COLO829 (cell line): ENCODE data around the gene B3GNT5.
A peak's percentile ranks its signal among the peaks of the same experiment; 100 is the strongest.

Experiments
- DNase-seq: peaks from one replicate; pipeline ENCODE4 v3.0.0; 2012; ENCODE audit warnings: low spot score

B3GNT5 gene

DNA sequence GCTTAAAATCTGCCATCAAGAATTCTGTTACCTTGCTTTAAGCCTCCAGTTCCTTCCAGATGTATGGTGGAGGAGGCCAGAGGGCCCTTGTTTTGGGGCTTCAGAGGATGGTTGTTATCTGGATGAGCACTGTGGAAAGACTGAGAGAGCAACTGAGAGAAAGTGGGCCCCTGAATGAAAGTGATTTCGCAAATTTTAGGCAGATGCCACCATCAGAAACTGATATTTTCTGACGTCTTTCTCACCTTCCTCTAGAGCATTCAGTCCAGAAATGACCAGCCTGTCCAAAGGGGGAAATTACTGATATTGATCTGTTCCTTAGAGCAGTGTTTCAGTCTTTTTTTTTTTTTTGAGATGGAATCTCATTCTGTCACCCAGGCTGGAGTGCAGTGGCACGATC is 13.4 kb downstream of the B3GNT5 start:
- no peak for DNase-seq

DNA sequence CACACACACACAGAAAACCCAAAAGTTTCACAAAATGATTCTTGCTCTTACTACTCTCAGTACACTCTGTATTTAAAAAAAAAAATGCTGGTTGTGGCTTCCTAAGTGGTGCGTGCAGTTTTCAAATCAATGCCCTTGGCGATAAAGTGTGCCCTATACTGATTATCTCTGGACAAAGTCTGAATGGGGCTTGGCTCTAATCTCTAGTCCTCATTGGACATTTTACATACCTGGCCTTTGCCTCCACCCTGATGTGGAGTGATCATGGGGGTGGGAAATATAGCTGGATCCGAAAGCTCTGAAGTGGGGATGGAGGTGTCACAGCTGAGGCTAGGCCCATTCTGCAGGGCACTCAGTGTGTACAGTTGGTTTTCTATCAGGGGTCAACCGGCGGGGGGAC is 14.1 kb downstream of the B3GNT5 start:
- no peak for DNase-seq

GRCh38 chr3:183268366-183268765 is 15.3 kb downstream of the B3GNT5 start:
- no peak for DNase-seq

- DNase-seq = no peak
Observed at GRCh38 chr3:183269345-183269744, 16.3 kb downstream of the B3GNT5 start.

GRCh38 chr3:183270344-183270743 is 17.3 kb downstream of the B3GNT5 start:
- DNase-seq = no peak

DNA sequence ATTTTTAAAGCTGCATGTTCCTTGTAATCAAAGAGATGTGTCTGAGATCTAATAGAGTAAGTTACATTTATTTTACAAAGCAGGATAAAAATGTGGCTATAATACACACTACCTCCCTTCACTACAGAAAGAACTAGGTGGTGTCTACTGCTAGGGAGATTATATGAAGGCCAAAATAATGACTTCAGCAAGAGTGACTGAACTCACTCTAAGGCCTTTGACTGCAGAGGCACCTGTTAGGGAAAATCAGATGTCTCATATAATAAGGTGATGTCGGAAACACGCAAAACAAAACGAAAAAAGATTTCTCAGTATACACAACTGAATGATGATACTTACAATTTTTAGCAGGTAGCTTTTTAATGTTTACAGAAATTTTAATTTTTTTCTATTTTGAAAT is 19.1 kb downstream of the B3GNT5 start:
- DNase-seq = no peak

- DNase-seq = no peak
Observed at GRCh38 chr3:183272791-183273190, 19.7 kb downstream of the B3GNT5 start.

DNA sequence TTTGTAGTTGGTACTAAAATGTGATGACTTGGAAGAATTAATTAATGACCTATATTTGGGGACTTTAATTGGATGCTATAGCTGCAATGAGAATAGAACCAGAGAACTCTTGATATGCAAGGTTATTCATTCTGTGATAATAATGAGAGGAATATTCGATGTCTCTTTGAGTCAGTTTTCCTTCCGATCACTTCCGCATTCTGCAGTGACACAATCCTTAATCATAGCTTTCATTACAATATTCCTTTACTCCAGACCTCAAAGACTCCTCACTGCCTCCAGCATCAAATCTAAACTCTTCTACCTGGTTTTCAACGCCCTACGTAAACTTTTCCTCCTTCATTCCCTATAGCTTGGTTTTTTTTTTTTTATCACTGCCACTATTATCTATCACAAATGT is 21.6 kb downstream of the B3GNT5 start:
- DNase-seq = no peak

- no peak for DNase-seq
Observed at GRCh38 chr3:183275418-183275817, 22.4 kb downstream of the B3GNT5 start.

GRCh38 chr3:183275937-183276336 is 22.9 kb downstream of the B3GNT5 start:
- peak; percentile 63 for DNase-seq

GRCh38 chr3:183277260-183277659 is 24.2 kb downstream of the B3GNT5 start:
- DNase-seq = no peak

GRCh38 chr3:183278479-183279088 is 25.5 kb downstream of the B3GNT5 start:
- peak; percentile 30 for DNase-seq

DNA sequence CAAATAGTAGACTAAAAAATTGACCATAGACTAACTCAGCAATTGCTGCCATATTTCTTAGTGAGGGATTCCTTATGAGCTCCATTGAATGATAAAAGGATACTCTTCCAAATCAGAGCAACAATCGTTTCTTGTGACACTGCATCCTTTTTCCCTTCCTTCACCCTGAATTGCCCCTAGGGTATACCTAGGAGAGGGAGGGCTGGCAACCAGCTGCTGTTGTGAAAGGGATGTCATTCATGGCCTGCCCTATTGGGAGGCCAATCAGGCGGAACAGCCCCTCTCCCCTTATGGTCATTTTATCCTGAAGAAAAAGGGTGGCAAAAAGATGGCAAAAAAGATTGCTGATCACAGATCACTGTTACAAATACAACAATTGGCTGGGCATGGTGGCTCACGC is 26.3 kb downstream of the B3GNT5 start:
- peak; percentile 42 for DNase-seq

DNA sequence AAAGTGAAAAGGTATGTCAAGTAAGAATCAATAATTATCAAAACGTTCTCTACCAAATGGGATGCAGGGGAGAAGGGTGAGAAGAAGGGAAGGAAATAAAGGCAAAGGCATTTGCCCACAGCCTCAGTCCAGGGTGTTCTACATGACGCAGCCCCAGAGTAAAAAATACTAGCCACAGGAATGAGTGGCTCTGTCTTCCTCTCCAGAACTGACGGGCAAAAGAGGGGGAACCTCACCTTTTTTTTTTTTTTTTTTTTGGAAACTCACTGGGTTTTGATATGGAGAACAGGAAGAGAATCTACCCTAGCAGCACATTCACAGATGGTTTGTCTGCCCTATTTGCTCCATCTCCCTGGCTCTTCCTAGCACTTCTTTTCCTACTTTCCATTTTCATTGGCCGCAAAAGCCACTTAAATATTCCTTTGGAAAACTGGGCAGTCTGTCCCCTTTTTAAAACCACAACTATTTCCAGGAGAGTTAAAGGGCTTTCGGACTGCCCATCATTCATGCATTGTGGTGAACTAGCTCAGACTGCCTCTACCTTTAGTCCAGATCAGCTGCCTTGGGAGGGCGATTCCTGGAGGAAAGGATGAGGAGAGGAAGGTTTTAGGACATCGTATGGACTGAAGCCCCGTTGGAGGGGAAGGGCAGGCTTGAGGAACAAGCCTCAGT is 28.2 kb downstream of the B3GNT5 start:
- DNase-seq = no peak

DNA sequence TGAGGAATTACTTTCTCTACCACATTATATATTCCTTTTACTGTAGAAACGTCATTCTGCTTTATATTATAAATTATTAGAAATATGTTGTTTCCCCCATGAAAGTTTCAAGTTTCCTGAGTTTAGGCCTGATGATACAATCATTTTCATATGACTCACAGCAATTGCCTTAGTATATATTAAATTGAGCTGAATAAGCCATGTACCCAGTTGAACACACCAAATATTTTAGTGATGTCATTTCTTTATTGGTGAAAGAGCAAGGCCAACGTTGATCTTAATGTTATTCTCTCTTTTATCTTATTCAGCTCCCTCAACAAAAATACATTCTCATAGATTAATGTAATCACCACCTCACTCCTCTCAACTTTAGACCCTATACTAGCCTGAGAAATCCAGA is 30.8 kb downstream of the B3GNT5 start:
- no peak for DNase-seq

- no peak for DNase-seq
Observed at GRCh38 chr3:183284570-183284969, 31.5 kb downstream of the B3GNT5 start.

DNA sequence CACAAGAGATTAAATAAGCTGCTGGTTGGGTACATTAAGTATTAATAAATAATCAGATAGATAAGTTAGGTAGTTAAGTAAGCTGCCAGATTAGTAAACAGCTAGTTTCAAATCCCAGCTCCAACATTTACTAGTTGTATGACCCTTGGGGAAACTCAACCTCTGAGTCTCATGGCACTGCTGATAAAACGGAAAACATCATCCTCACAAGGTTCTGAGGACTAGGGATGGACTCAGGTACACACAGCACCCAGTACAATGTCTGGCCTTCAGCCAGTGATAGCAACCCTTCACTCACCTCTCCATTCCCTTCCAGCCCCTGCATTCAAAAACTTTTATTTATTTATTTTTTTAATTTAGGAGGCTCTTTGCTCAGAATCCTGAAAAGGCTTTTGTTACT is 32.3 kb downstream of the B3GNT5 start:
- no peak for DNase-seq

DNA sequence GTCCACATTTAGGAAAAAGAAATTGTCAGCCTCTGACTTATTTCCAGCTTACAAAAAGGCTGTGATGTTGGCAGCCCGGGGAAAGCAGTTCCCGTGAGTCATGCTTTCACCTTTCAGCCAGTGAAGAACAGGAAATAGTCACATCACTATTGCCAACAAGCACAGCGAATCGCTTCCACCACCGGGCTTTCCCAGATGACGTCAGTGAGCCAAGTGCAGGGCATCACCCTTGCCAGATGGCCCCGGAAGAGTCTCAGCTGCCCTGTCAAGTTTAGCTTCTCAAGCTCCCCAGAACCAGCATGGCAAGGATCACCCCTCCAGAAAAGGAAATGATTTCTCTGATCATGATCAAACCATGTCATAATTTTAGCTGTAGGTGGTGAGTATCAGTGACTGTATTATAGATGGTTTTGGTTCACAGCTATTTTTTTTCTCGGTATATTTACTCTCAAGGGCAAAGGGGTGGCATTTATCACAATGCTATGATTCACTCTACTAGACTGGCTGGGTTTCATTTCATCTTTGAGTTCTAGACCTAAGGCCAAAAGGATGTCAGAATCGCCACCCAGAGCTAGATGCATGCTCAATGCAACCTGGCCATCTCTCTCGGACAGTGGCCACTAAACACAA is 32.9 kb downstream of the B3GNT5 start:
- DNase-seq = peak; percentile 99

- no peak for DNase-seq
Observed at GRCh38 chr3:183287301-183287971, 34.4 kb downstream of the B3GNT5 start.

DNA sequence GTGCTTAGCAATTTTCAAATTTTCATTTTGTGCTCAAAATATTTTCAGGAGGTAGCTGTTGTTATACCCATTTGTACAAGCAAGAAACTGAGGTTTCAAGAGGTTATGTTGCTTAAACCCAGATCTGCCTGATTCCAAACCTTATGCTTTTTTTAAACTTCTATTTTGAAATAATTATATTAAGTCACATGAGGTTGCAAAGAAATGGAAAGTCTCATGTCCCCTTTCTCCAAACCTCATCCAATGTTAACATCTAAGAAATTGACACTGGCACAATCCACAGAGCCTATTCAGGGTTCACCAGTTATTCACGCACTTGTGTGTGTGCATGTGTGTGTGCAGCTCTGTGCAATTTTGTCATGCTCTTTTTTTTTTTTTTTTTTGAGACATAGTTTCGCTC is 35.1 kb downstream of the B3GNT5 start:
- DNase-seq = no peak

GRCh38 chr3:183290216-183290615 is 37.2 kb downstream of the B3GNT5 start:
- no peak for DNase-seq

DNA sequence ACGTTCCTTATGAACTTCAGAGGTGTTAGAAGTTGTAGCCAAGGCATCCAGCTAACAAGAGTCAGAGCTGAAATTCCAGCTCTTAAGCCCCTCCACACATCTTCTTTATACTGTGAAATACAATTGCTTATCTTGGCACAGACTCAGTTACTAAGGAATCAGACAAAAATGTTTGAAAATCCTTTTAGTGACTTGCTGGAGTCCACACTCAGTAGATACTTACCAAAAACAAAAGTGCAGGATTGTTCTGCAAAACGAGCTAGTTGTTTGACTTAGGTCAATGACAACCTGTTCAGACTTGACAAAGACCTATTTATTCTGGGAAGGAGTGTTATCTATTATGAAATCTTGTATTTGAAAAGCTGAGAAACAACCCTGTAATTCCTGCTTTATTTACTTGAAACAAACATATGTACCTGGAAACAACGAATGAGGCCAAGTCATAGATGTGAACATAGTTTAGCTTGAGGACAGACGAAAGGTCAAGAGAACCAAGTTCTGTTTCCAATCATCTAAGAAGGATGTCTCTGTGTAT is 38.5 kb downstream of the B3GNT5 start:
- no peak for DNase-seq

GRCh38 chr3:183293966-183294365 is 40.9 kb downstream of the B3GNT5 start:
- no peak for DNase-seq
